Measurements from ENCODE around the gene TFCP2L1.
"Not testable (repeated sequence)": the region's sequence is repeated elsewhere in the genome, so short reads cannot be mapped to it uniquely, and the experiment has no call there.

TFCP2L1 gene

GRCh38 chr2:121272596-121272995 is 12.4 kb downstream of the TFCP2L1 start:
- DNase-seq (ENCODE audit: low spot score) = no peak
- TF ChIP-seq CTCF (IDR thresholded peaks at IDR 0.05; ENCODE audit: extremely low read depth, insufficient read depth, missing control alignments) = no peak
- in situ Hi-C loops (cut with MboI; ENCODE audit: low pct_unique_long_range_greater_than_20kb, low sequenced_read_pairs, unreplicated experiment) = no loop called here

GRCh38 chr2:121269436-121269835 is 15.6 kb downstream of the TFCP2L1 start:
- DNase-seq (ENCODE audit: low spot score); in situ Hi-C loops (cut with MboI; ENCODE audit: low pct_unique_long_range_greater_than_20kb, low sequenced_read_pairs, unreplicated experiment): not testable (repeated sequence)

GRCh38 chr2:121266543-121267106 is 18.4 kb downstream of the TFCP2L1 start:
- in situ Hi-C loops (cut with MboI; ENCODE audit: low pct_unique_long_range_greater_than_20kb, low sequenced_read_pairs, unreplicated experiment) = no loop called here

GRCh38 chr2:121263996-121264715 is 20.8 kb downstream of the TFCP2L1 start:
- no peak for TF ChIP-seq CTCF (IDR thresholded peaks at IDR 0.05; ENCODE audit: extremely low read depth, insufficient read depth, missing control alignments)
- no peak for DNase-seq (ENCODE audit: low spot score)
- in situ Hi-C loops (cut with MboI; ENCODE audit: low pct_unique_long_range_greater_than_20kb, low sequenced_read_pairs, unreplicated experiment) = no loop called here

More at GRCh38 chr2:121266543-121267106, 18.4 kb downstream of the TFCP2L1 start:
- DNase-seq (ENCODE audit: low spot score) = no peak
- no peak for TF ChIP-seq CTCF (IDR thresholded peaks at IDR 0.05; ENCODE audit: extremely low read depth, insufficient read depth, missing control alignments)

- in situ Hi-C loops (cut with MboI; ENCODE audit: low pct_unique_long_range_greater_than_20kb, low sequenced_read_pairs, unreplicated experiment) = no loop called here
- TF ChIP-seq CTCF (IDR thresholded peaks at IDR 0.05; ENCODE audit: extremely low read depth, insufficient read depth, missing control alignments) = no peak
- DNase-seq (ENCODE audit: low spot score) = no peak
These were observed 24.4 kb downstream of the TFCP2L1 start for GRCh38 chr2:121260370-121261154.

- no peak for TF ChIP-seq CTCF (IDR thresholded peaks at IDR 0.05; ENCODE audit: extremely low read depth, insufficient read depth, missing control alignments)
- in situ Hi-C loops (cut with MboI; ENCODE audit: low pct_unique_long_range_greater_than_20kb, low sequenced_read_pairs, unreplicated experiment) = no loop called here
- no peak for DNase-seq (ENCODE audit: low spot score)
These were observed 27.0 kb downstream of the TFCP2L1 start for GRCh38 chr2:121258051-121258450.

GRCh38 chr2:121257480-121257840 is 27.5 kb downstream of the TFCP2L1 start:
- no peak for TF ChIP-seq CTCF (IDR thresholded peaks at IDR 0.05; ENCODE audit: extremely low read depth, insufficient read depth, missing control alignments)
- in situ Hi-C loops (cut with MboI; ENCODE audit: low pct_unique_long_range_greater_than_20kb, low sequenced_read_pairs, unreplicated experiment) = no loop called here
- DNase-seq (ENCODE audit: low spot score) = no peak
